HG03439 (cell line): ENCODE data around the gene GPRC5A.

Experiments used
- ATAC-seq: cut with Tn5 transposase; IDR thresholded peaks from one replicate; pipeline ENCODE4 v1.9.1; 2021; ENCODE audit warnings: mild to moderate bottlenecking, moderate library complexity; ENCODE audit not compliant: unreplicated experiment

Gene GPRC5A

DNA sequence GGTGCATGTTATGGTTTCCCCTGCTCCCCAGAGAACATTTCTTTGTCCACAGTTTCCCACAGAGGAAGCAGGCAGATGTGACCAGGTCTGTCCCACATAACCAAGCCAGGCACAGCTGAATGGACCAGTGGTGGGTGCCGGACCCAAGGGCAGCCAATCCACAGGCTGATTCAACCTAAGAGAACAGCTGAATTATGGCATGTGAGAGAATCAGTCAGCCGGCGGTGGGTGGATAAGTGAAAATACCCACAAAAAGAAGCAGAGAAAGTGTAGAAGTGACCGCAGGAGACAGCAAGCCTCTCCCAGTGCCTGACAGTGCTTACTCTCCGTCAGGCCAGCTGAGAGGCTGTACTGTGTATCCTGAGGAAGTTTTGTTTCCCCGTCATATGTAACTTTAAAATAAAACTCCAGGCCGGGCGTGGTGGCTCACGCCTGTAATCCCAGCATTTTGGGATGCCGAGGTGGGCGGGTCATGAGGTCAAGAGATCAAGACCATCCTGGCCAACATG lies 45.7 kb downstream of the GPRC5A start:
- no peak for ATAC-seq

- ATAC-seq, result no peak
Measured at GRCh38 chr12:12938541-12938940, 47.2 kb downstream of the GPRC5A start.

DNA sequence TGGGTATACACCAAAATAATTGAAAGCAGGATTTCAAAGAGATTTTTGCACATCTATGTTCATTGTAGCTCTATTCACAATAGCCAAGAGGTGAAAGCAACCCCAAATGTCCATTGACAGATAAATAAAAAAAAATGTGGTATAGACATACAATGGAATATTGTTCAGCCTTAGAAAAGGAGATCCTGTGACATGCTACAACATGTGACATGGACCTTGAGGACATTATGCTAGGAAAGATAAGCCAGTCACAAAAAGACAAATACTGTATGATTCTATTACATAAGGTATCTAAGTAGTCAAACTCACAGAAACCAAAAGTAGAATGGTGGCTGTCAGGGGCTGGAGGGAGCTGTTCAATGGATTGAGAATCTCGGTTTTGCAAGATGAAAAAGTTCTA lies 48.5 kb downstream of the GPRC5A start:
- ATAC-seq, result no peak

- ATAC-seq, result no peak
Measured at GRCh38 chr12:12941450-12942350, 50.3 kb downstream of the GPRC5A start.

- ATAC-seq, result no peak
Measured at GRCh38 chr12:12943586-12944260, 52.4 kb downstream of the GPRC5A start.

GRCh38 chr12:12945591-12945990 lies 54.2 kb downstream of the GPRC5A start:
- ATAC-seq, result no peak

DNA sequence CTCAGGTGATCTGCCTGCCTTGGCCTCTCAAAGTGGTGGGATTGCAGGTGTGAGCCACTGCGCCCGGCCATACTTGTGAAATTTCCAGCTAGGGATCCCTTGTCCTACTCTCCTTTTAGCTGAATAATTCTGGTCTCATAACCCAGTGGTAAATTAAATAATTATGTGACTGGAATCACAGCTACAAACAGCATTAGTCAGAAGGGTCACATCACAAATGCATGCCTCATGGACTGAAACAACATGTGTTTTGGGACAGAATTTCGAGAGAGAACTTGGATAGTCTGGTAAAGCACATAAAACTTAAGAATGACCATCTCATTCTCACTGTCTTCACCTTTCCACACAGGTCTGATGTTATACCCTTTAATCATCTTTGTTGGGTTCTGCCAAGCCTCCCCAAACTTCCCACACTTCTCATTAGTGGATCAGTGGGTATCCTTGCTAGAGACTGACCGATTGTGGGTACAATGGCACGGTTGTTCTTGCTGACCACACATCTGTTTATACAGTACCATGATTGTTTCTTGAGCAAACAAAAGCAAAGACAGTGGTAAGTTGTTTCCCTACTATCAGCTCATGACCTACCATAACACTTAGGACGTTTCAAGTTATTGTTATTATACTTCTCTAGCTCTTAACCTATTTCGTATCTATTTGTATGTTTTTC lies 55.5 kb downstream of the GPRC5A start:
- no peak for ATAC-seq

DNA sequence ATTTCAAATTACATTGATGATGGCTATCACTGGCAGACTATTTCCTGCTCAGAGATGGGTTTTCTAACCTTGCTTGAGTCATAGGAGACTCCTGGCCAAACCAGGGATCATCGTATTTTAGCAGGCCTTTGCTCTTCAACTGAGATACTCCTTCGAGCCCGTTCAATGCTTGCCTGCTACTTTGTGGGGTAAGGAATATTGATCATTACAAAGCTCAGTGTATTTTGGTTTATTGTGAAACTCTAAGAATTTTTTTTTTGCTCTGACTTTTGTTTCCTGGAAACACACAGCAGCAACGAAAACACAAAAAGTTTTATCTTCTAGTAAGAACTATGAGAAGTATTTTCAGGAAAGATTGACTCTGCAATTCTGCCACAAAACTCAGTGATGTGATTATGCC lies 56.5 kb downstream of the GPRC5A start:
- ATAC-seq, result no peak

DNA sequence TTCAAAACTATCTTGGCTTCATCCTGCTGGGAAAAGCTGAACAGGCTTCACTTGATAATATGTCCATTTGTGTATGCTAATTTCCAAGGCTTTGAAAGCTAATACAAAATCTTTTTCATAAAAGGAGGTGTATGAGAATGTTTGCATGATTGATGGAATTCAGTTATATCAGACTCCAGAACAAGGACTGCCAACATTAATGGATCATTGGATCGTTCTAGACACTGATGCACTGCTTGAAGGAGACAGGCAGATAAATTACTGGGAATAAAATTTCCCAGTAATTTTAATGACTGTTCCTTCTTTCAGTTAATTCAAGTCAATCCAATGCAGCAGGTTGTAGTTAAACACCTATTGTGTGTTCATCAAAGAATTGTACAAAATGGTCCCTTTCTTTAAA lies 60.1 kb downstream of the GPRC5A start:
- ATAC-seq, result no peak

DNA sequence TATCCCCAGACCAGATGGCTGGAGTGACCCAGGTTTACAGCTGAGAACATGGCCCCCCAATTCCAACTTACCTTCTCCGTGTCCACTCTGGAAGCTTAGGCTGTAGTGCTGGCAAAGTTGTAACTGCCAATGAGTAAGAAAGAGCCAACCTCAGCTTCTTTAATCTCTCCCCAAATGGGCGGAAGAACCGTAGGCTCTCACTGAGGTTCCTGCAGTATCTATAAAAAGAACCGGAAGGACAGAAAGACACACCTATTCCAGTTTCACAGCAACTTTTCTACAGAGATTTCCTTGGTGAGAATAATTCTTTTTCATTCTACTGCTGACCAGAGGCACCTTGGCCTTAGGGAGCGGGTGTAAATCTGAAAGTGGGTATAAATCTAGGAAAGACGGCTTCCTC lies 60.7 kb downstream of the GPRC5A start, which contains the start of gene GPRC5D:
TSS of gene GPRC5D (minus strand) at position 135 of the 400 bp plus-strand sequence. CDS start 1,786 bp downstream, outside the sequence.
- ATAC-seq, result no peak

DNA sequence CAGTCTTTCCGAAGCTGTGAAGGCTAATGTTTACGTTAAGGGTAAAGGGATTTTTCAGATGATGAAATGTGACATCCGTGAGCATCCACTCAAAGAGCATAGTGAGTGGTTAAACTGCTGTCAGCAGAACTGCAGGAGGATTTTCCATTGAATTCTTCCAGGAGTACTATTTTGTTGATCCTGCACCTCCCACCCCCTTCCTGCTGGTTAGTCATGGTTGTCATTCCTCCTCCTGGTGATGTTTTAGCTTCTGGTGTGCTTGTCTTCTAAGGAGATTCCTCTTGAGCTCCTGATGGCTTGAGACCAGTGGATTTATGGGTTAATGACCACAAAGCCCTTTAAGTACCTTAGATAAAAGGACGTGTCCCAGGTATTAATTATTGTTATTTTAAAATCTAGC lies 63.0 kb downstream of the GPRC5A start:
- ATAC-seq, result no peak

DNA sequence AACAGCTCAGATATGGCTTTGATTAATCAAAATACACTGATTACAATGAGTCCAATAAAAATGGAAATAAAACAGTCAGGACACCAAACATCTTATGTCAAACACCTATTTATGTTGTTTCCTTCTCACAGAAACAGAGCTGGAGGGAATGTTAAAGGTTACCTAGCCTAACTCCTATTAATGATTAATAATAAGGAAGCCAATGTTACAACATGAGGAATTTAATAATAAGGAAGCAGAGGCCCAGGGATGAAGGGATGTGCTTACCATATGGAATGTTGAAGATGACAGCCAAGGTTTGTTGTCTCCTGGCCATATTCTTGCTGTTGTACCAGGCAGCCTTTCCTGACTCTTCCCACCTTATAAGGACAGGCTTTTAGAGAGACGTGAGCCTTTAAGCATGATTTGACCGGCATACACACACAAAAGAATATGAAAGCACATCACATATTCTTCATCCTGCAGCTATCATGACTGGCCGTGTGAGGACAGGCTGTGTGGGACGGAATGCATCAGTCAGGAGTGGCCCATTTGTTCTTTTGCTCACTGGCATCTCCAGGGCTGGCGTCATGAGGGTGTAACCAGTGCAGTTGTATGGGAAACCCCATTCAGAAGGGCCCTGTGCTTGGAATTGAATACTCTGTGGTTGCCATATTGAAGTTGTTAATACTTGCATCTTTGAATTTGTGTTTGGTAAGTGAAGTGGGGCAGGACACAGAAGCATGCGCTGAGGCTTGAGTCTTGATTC lies 63.7 kb downstream of the GPRC5A start:
- ATAC-seq, result no peak

- ATAC-seq, result no peak
Measured at GRCh38 chr12:12958886-12959285, 67.5 kb downstream of the GPRC5A start.

- no peak for ATAC-seq
Measured at GRCh38 chr12:12960639-12961209, 69.4 kb downstream of the GPRC5A start.

DNA sequence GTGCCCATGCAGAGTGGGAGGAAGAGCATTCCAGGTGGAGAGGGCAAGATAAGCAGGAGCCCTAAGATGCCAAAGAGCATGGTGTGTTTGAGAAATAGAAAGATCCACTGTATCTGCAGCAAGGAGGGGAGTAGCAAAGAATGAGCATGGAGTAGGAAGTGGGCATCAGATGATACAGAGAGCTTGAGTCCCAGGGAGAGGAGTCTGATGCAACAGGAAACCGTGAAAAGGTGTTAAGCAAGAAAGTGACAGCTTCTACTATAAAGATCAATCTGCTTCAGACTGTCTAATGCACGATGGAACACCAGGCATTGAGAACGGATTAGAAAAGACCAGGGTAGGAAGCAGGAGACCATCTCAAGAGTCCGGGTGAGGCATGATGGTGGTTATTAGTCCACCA lies 72.9 kb downstream of the GPRC5A start:
- ATAC-seq, result no peak

DNA sequence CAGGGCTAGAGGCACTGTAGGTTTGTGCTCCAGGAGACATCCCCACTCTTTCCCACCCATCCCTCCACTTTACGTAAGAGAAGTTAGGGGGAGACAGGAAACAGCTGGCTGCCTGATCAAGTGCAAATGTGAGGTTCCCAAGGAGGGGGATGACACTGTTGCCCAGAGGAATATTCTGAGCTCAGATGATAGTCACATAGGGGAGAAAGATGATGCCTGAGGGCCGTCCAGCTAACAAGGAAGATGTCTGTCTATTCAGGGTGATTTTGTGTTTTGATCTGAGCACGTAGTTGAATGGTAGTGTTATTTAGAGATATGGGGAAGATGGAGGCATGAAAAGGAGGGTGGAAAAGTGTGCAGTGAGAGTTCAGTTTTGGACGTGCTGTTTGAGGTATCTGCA lies 74.5 kb downstream of the GPRC5A start:
- ATAC-seq, result no peak
